Measurements from ENCODE around the gene BNIP3. TPM values are rescaled to one million over a fixed set of nuclear protein-coding genes. Genes with fewer than 3 reads are reported as not detected.

The BNIP3 gene
- total RNA-seq, 2 donors from 2014 or later: 31.3 to 51.7 TPM

DNA sequence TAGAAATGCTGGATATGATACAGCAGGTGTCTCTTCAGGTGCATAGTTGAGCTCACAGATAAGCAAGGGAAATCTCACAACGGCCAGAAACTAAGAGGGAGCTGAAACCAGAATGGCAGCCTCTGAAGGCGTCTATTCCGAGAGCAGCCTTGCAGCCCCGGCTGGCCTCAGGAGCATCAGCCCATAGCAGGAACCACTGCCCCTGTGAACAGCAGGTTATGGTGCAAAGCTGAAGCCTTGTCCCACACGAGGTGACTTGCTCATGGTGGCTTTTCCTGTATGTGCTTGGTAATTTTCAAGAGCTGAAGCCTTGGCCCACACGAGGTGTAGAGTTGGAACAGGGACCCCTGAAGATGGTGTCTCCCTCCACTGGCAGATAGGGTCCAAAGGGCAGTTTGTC is 33.2 kb downstream of the BNIP3 start:
- ATAC-seq (replicated peaks in 1 of 2): no peak
- peaks cover 5 to 17% of the 10 kb centered on the region in 2 donors for H3K36me3 Mint-ChIP-seq (ENCODE audit: insufficient read depth in 2 of 2)
- no peak overlapping the region for H3K27ac Mint-ChIP-seq
- peaks cover 5% of the 10 kb centered on the region for H3K4me1 Mint-ChIP-seq (ENCODE audit: low read depth)
- no peak for DNase-seq
- no peak overlapping the region for H3K4me3 Mint-ChIP-seq
- no peaks in the 10 kb centered on the region for H3K9me3 Mint-ChIP-seq
- H3K27me3 Mint-ChIP-seq (ENCODE audit: low read depth): no peaks in the 10 kb centered on the region

DNA sequence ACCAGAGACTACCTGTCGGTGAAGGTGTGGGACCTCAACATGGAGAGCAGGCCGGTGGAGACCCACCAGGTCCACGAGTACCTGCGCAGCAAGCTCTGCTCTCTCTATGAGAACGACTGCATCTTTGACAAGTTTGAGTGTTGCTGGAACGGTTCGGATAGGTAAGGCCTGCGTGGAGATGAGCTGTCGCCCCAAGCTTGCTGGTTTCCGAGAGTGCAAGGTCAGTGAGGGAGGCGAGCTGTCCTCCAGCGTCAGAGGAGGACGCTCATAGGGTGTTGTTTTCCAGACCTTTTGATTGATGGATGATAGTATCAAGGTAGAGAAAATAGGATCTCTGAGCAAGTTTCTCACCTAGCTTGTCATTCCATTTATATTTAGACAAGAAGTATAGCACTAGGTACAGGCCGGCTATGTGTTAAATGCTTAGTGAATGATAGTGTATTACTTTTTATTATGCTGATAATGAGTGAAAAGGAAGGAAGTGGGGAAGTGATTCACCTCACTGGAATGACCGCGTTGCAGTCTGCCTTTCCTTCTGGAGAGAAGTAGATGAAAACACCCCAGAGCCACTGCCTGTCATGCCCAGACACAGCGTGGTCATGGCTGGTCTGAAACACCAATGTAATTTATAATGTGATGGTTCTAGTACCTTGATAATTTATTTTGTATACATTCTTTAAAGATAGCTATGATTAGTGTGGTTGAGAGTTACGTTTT is 33.9 kb downstream of the BNIP3 start:
- H3K27ac Mint-ChIP-seq: peak overlapping the region; percentile 71
- ATAC-seq (replicated peaks in 1 of 2) (no peak), DNase-seq (no peak)
- peaks cover 5% of the 10 kb centered on the region for H3K4me1 Mint-ChIP-seq (ENCODE audit: low read depth)
- H3K27me3 Mint-ChIP-seq (ENCODE audit: low read depth): no peaks in the 10 kb centered on the region
- H3K4me3 Mint-ChIP-seq: no peak overlapping the region
- peaks cover 5 to 17% of the 10 kb centered on the region in 2 donors for H3K36me3 Mint-ChIP-seq (ENCODE audit: insufficient read depth in 2 of 2)
- H3K9me3 Mint-ChIP-seq: no peaks in the 10 kb centered on the region

DNA sequence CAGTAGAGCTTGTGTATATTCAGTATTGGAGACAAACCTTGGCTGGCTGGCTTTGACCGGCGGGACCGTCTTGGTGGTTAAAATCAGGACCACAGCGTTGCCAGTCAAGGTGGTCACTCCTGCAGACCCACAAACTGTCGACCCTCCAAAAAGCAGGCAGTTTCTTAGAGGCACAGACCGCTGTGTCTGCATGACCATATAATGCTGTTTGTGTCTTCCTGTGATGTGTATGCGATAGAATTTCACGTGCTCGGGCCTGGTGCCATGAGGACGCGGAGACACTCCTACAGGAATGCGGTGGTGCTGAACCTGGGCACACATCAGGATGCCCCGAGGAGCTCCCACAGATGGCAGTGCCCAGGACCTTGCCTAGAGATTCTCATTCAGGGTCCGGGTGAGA is 34.8 kb downstream of the BNIP3 start:
- peak overlapping the region; percentile 16 for H3K27ac Mint-ChIP-seq
- ATAC-seq (replicated peaks in 1 of 2): no peak
- no peak for DNase-seq
- H3K4me1 Mint-ChIP-seq (ENCODE audit: low read depth): peaks cover 5% of the 10 kb centered on the region
- no peak overlapping the region for H3K4me3 Mint-ChIP-seq
- H3K36me3 Mint-ChIP-seq (ENCODE audit: insufficient read depth in 2 of 2): peaks cover 5 to 17% of the 10 kb centered on the region in 2 donors
- no peaks in the 10 kb centered on the region for H3K9me3 Mint-ChIP-seq
- H3K27me3 Mint-ChIP-seq (ENCODE audit: low read depth): no peaks in the 10 kb centered on the region

DNA sequence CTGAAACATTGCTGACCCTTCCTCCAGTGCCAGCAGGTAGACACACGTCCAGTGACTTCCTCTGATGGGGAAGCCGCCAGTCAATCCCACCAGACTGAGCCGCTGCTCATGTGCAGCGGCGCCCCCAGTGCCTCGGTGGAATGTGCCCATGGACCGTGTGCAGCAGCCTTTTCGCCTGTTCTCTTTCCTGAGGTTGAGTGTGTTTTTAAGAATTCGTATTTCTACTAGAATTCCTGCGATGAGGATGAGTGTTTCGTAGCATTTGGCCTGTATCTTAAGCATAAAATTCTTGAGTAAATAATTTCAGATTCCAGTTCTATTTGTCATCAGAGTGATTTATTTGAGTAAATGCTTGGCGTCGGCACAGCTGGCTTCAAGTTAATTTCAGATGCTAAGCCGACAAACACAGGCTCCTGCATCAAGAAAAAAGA is 35.4 kb downstream of the BNIP3 start:
- Mint-ChIP-seq H3K27ac (no peak overlapping the region), H3K4me1 (ENCODE audit: low read depth) (peaks cover 5% of the 10 kb centered on the region), H3K9me3 (no peaks in the 10 kb centered on the region), H3K4me3 (no peak overlapping the region), H3K36me3 (ENCODE audit: insufficient read depth in 2 of 2) (peaks cover 6 to 17% of the 10 kb centered on the region in 2 donors), H3K27me3 (ENCODE audit: low read depth) (no peaks in the 10 kb centered on the region)
- no peak for ATAC-seq (replicated peaks in 1 of 2)
- DNase-seq: no peak

DNA sequence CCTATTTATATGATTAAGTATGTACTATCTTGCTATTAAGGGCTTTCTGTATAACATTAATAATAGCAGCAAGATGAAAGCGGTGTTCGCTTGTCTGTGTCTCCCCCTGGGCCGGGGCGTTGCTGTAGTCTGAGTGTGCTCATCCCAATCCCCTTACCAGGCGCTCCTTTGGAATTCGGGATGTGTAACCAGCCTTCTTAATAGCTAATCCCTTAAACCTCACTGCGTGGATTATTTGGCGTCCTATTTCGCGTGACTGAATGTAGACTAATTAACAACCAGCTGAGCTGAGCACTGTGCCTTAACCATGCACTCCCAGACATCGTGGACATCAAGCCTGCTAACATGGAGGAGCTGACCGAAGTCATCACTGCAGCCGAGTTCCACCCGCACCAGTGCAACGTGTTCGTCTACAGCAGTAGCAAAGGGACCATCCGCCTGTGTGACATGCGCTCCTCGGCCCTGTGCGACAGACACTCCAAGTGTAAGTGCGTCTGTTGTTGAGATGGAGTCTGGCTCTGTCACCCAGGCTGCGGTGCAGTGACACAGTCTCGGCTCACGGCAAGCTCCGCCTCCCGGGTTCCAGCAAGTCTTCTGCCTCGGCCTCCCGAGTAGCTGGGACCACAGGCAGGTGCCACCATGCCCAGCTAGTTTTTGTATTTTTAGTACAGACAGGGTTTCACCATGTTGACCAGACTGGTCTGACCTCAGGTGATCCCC is 36.6 kb downstream of the BNIP3 start:
- no peaks in the 10 kb centered on the region for H3K9me3 Mint-ChIP-seq
- peaks cover 10 to 19% of the 10 kb centered on the region in 2 donors for H3K36me3 Mint-ChIP-seq (ENCODE audit: insufficient read depth in 2 of 2)
- H3K27me3 Mint-ChIP-seq (ENCODE audit: low read depth): no peaks in the 10 kb centered on the region
- no peak overlapping the region for H3K27ac Mint-ChIP-seq
- H3K4me1 Mint-ChIP-seq (ENCODE audit: low read depth): peaks cover 5% of the 10 kb centered on the region
- no peak overlapping the region for H3K4me3 Mint-ChIP-seq
- DNase-seq (no peak), ATAC-seq (replicated peaks in 1 of 2) (no peak)

DNA sequence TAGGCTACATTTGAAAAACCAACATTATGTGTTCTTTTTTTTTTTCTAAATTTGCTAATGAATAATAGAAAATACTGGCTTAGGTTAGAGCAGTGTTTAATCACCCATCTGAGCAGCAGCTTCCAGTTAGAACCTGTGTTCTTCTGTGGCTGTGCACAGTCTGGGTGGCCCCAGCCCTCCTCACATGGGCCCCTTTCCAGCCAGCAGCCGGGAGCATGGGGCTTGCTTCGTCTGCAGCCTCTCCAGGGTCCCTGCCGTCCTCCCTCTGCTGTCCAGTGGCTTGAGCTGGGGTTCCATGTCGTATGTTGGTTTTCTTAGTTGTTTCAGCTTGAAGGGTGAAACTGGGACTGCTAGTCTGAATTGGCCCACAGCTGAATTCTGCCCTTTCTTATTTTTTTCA is 37.3 kb downstream of the BNIP3 start:
- Mint-ChIP-seq H3K27me3 (ENCODE audit: low read depth) (no peaks in the 10 kb centered on the region), H3K36me3 (ENCODE audit: insufficient read depth in 2 of 2) (peaks cover 8 to 19% of the 10 kb centered on the region in 2 donors), H3K9me3 (no peaks in the 10 kb centered on the region), H3K4me3 (no peak overlapping the region), H3K4me1 (ENCODE audit: low read depth) (peaks cover 5% of the 10 kb centered on the region), H3K27ac (no peak overlapping the region)
- no peak for DNase-seq
- no peak for ATAC-seq (replicated peaks in 1 of 2)

DNA sequence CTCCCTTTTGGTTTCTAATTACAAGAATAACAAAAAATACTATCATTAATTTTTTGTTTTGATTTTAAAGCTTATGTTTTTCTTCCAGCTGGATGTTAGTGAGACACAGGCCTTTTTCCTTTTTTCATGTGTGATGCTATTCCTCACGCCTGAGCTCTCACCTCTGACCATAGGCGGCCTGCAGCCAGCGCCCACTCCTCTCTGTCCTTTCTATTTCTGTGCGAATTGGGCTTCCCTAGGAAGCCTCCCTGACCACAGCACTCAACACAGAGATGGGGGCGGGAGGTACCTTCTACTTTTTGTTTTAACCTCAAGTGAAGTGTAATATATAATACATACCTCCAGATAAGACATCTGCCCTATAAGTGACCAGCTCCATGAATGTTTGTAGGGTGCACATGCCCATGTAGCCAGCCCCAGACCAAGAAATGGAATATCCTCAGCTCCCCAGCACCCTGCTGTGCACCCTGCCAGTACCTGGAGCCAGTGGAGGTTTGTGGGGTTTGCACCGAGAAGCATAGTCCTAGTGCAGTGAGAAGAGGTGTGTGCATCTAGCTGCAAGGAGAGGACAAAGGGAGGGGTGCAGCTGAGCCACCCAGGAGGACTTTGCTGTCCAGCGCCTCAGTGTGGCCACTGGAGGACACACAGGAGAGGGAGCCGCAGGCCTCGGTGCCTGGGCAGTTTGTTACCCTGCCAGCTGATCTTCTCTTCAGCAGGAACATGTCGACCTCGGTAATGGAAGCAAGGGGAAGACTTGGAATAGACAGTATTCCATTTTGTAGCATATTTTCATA is 38.5 kb downstream of the BNIP3 start:
- no peaks in the 10 kb centered on the region for H3K9me3 Mint-ChIP-seq
- H3K27me3 Mint-ChIP-seq (ENCODE audit: low read depth): no peaks in the 10 kb centered on the region
- no peak overlapping the region for H3K4me3 Mint-ChIP-seq
- peaks cover 8 to 18% of the 10 kb centered on the region in 2 donors for H3K36me3 Mint-ChIP-seq (ENCODE audit: insufficient read depth in 2 of 2)
- peak overlapping the region; percentile 2 for H3K27ac Mint-ChIP-seq
- ATAC-seq (replicated peaks in 1 of 2) (peak in 1 of 2 donors; percentile 43), DNase-seq (peak in 1 of 2 donors; percentile 17)
- H3K4me1 Mint-ChIP-seq (ENCODE audit: low read depth): peaks cover 5% of the 10 kb centered on the region

DNA sequence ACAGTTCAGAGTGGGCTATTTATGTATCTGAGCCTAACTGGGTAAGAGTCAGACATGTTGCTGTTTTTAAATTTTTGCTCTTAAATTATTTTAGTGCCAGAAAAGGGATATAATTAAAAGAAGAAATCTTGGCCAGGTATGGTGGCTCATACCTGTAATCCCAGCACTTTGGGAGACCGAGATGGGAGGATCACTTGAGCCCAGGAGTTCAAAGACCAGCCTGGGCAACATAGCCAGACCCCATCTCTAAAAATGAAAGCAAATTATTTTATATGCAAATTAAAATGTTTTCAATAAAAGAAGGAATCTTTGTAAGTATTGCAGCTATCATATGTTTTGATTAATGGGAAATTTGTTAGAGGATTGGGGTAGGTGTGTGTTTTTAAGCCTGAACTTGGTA is 39.3 kb downstream of the BNIP3 start:
- no peaks in the 10 kb centered on the region for H3K27me3 Mint-ChIP-seq (ENCODE audit: low read depth)
- H3K9me3 Mint-ChIP-seq: no peaks in the 10 kb centered on the region
- ATAC-seq (replicated peaks in 1 of 2) (no peak), DNase-seq (no peak)
- H3K27ac Mint-ChIP-seq: no peak overlapping the region
- H3K4me3 Mint-ChIP-seq: no peak overlapping the region
- H3K36me3 Mint-ChIP-seq (ENCODE audit: insufficient read depth in 2 of 2): peaks cover 6 to 11% of the 10 kb centered on the region in 2 donors
- peaks cover under 1% of the 10 kb centered on the region for H3K4me1 Mint-ChIP-seq (ENCODE audit: low read depth)

DNA sequence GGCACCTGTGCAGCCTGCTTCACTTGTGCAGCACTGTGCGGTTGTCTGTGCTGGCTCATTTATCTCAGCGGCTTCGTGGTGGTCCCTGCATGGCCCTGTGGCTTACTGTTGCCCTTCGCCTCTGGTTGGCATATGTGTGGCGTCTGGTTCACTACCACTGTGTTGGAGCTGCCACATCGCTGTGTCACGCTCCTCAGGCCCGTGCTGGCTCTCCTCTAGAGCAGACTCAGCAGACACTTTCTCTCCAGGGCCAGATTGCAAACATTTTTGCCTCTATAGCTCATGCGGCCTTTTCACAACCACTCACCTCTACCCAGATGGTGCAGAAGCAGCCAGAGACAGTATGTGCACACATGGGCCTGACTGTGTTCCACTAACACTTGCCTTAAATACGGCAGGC is 43.0 kb downstream of the BNIP3 start:
- Mint-ChIP-seq H3K27ac (no peak overlapping the region), H3K4me1 (ENCODE audit: low read depth) (peaks cover 6% of the 10 kb centered on the region), H3K36me3 (ENCODE audit: insufficient read depth in 2 of 2) (peaks cover 6 to 7% of the 10 kb centered on the region in 2 donors), H3K4me3 (no peak overlapping the region), H3K27me3 (ENCODE audit: low read depth) (no peaks in the 10 kb centered on the region), H3K9me3 (no peaks in the 10 kb centered on the region)
- DNase-seq (no peak), ATAC-seq (replicated peaks in 1 of 2) (no peak)

DNA sequence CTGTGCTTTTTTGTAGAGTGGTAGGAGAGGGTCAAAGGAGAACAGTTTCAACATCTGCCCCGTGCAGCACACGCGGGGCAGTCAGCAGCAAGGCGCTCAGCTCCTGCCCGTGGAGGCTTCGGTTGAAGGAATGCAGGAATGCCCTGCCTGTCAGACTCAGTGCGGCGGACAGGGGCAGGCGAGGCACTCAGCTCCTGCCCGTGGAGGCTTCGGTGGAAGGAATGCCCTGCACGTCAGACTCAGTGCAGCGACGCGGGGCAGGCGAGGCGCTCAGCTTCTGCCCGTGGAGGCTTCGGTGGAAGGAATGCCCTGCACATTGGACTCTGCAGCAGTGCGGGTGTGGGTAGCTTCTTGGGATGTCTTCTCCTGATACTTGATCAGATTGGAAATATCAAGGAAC is 43.9 kb downstream of the BNIP3 start:
- DNase-seq (no peak), ATAC-seq (replicated peaks in 1 of 2) (no peak)
- no peaks in the 10 kb centered on the region for H3K27me3 Mint-ChIP-seq (ENCODE audit: low read depth)
- no peak overlapping the region for H3K27ac Mint-ChIP-seq
- no peaks in the 10 kb centered on the region for H3K9me3 Mint-ChIP-seq
- peaks cover 6 to 7% of the 10 kb centered on the region in 2 donors for H3K36me3 Mint-ChIP-seq (ENCODE audit: insufficient read depth in 2 of 2)
- no peak overlapping the region for H3K4me3 Mint-ChIP-seq
- peaks cover 10% of the 10 kb centered on the region for H3K4me1 Mint-ChIP-seq (ENCODE audit: low read depth)

DNA sequence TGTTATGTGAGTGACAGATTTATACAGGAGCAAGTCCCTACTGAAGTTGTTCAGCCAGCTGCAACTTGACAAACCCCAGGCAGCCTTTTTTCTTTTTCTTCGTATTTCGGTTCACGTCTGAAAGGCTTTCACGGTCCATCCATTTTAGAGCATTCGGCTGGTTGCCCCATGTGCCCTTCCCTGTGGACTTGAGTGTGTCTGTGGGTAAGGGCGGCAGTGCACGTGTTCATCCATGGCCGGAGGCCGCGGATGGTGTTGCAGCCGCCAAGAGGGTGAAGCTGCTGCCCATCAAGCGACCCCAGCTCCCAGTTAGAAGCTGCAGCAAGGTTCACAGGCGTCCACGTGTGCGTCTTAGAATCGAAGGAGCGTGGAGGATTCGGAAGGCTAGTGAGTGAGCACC is 45.0 kb downstream of the BNIP3 start:
- H3K36me3 Mint-ChIP-seq (ENCODE audit: insufficient read depth in 2 of 2): peaks cover 6 to 7% of the 10 kb centered on the region in 2 donors
- ATAC-seq (replicated peaks in 1 of 2): no peak
- H3K9me3 Mint-ChIP-seq: no peaks in the 10 kb centered on the region

DNA sequence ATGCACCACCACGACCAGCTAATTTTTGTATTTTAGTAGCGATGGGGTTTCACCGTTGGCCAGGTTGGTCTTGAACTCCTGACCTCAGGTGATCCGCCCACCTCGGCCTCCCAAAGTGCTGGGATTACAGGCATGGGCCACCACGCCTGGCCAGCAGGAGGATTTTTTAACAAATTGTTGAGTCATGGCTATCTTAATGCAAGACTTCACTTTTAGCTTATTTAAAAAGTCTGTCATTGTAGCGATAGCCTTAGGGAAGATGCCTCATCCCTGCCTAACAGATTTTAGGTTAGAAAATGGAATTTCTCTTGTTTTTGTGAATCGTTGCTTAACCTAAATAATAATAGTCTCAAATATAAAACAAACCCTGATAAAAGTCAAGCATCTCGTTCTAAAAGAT is 45.4 kb downstream of the BNIP3 start:
- H3K9me3 Mint-ChIP-seq: no peaks in the 10 kb centered on the region
- H3K27me3 Mint-ChIP-seq (ENCODE audit: low read depth): no peaks in the 10 kb centered on the region
- DNase-seq: no peak
- H3K4me3 Mint-ChIP-seq: no peak overlapping the region
- H3K4me1 Mint-ChIP-seq (ENCODE audit: low read depth): peaks cover 14% of the 10 kb centered on the region
- H3K36me3 Mint-ChIP-seq (ENCODE audit: insufficient read depth in 2 of 2): peaks cover 3 to 7% of the 10 kb centered on the region in 2 donors
- H3K27ac Mint-ChIP-seq: no peak overlapping the region
- no peak for ATAC-seq (replicated peaks in 1 of 2)

More for the DNA sequence above, 45.0 kb downstream of the BNIP3 start:
- Mint-ChIP-seq H3K27me3 (ENCODE audit: low read depth) (no peaks in the 10 kb centered on the region), H3K4me3 (no peak overlapping the region), H3K27ac (no peak overlapping the region), H3K4me1 (ENCODE audit: low read depth) (peaks cover 10% of the 10 kb centered on the region)
- no peak for DNase-seq

DNA sequence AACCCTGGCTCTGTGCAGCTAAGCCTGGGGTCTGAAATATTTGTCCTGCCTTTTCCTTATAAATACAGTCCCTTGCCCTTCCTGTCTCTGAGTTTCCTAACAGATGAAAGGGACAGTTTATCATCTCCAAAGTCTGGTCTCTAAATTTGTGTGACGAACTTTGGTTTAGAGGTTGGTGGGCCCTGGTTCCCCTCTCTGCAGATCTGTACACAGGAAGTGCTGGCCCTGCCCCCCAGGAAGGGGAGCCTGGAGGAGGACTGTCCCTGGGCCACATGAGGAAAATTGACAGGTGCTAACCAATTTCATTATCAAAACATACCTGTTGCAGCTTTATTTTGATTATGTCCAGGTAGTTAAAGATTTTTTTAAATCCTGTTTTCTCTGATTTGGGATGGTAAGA is 46.5 kb downstream of the BNIP3 start:
- no peak for ATAC-seq (replicated peaks in 1 of 2)
- H3K27ac Mint-ChIP-seq: no peak overlapping the region

More for the DNA sequence above, 46.5 kb downstream of the BNIP3 start:
- no peak overlapping the region for H3K4me3 Mint-ChIP-seq
- no peak for DNase-seq
- no peaks in the 10 kb centered on the region for H3K27me3 Mint-ChIP-seq (ENCODE audit: low read depth)
- peaks cover 24% of the 10 kb centered on the region for H3K4me1 Mint-ChIP-seq (ENCODE audit: low read depth)
- peaks cover 1 to 4% of the 10 kb centered on the region in 2 donors for H3K36me3 Mint-ChIP-seq (ENCODE audit: insufficient read depth in 2 of 2)
- no peaks in the 10 kb centered on the region for H3K9me3 Mint-ChIP-seq
